ENCODE results near the gene MMP20. TPM values are rescaled to one million over a fixed set of nuclear protein-coding genes. Genes with fewer than 3 reads are reported as not detected.

MMP20 gene
- total and polyA plus RNA-seq, 2 of the 13 experiments (the other 11 are each of a cell fraction or from before 2014, with no cell fraction given), result 0.05 TPM; not detected in 1

DNA sequence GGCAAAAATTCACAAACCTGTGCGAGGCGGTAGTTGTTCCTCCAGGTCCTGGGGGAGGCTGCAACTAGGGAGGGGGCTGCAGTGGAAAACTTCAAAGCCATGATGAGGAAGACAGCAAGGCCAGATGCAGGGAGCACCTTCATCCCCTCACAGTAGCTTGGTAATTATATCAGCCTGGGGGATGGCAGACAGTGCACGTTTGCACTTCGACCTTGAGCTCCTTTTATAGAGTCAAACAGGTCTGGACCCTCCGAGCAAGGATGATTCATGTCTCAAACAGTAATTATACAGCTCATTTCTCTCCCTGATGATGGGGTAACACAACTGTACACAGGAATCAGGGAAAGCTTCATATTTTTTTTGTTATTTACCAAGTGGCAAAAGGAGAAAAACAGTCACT is at the start of gene MMP20 (continued):
- TF ChIP-seq, protein P1, sequence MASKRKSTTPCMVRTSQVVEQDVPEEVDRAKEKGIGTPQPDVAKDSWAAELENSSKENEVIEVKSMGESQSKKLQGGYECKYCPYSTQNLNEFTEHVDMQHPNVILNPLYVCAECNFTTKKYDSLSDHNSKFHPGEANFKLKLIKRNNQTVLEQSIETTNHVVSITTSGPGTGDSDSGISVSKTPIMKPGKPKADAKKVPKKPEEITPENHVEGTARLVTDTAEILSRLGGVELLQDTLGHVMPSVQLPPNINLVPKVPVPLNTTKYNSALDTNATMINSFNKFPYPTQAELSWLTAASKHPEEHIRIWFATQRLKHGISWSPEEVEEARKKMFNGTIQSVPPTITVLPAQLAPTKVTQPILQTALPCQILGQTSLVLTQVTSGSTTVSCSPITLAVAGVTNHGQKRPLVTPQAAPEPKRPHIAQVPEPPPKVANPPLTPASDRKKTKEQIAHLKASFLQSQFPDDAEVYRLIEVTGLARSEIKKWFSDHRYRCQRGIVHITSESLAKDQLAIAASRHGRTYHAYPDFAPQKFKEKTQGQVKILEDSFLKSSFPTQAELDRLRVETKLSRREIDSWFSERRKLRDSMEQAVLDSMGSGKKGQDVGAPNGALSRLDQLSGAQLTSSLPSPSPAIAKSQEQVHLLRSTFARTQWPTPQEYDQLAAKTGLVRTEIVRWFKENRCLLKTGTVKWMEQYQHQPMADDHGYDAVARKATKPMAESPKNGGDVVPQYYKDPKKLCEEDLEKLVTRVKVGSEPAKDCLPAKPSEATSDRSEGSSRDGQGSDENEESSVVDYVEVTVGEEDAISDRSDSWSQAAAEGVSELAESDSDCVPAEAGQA (IDR thresholded peaks at IDR 0.05; ENCODE audit: low read depth), result no peak
- TF ChIP-seq, protein P1 (CRISPR knock-in tag; IDR thresholded peaks at IDR 0.05; ENCODE audit: borderline replicate concordance), result no peak
- TF ChIP-seq, protein P2, sequence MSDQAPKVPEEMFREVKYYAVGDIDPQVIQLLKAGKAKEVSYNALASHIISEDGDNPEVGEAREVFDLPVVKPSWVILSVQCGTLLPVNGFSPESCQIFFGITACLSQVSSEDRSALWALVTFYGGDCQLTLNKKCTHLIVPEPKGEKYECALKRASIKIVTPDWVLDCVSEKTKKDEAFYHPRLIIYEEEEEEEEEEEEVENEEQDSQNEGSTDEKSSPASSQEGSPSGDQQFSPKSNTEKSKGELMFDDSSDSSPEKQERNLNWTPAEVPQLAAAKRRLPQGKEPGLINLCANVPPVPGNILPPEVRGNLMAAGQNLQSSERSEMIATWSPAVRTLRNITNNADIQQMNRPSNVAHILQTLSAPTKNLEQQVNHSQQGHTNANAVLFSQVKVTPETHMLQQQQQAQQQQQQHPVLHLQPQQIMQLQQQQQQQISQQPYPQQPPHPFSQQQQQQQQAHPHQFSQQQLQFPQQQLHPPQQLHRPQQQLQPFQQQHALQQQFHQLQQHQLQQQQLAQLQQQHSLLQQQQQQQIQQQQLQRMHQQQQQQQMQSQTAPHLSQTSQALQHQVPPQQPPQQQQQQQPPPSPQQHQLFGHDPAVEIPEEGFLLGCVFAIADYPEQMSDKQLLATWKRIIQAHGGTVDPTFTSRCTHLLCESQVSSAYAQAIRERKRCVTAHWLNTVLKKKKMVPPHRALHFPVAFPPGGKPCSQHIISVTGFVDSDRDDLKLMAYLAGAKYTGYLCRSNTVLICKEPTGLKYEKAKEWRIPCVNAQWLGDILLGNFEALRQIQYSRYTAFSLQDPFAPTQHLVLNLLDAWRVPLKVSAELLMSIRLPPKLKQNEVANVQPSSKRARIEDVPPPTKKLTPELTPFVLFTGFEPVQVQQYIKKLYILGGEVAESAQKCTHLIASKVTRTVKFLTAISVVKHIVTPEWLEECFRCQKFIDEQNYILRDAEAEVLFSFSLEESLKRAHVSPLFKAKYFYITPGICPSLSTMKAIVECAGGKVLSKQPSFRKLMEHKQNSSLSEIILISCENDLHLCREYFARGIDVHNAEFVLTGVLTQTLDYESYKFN (CRISPR knock-in tag; conservative IDR thresholded peaks at IDR 0.05), result peak; percentile 30; the same call in 1 of the 2 replicates

All from HepG2 (cell line).